ENCODE data around the gene SPAG16.

DNA sequence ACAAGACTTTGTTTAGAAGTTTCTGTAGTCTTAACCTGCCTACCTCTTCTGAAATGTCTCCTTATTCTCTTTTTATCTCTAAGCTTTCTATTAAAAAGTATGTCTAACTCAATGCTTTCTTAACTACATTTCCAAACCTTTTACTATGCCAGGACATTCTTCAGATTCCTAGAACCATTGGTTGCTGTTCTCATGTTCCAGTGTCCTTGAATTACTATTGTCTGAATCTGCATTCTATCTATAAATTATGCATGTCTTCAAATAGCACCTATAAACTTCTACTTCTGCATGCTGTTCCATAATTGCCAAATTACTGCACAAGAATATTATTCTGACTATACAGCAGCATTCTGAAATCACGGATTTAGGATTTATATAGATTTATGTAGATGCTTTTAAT is 960.6 kb downstream of the SPAG16 start:
- no peak for TF ChIP-seq POLR2A (IDR thresholded peaks at IDR 0.05)
- TF ChIP-seq, protein P1, sequence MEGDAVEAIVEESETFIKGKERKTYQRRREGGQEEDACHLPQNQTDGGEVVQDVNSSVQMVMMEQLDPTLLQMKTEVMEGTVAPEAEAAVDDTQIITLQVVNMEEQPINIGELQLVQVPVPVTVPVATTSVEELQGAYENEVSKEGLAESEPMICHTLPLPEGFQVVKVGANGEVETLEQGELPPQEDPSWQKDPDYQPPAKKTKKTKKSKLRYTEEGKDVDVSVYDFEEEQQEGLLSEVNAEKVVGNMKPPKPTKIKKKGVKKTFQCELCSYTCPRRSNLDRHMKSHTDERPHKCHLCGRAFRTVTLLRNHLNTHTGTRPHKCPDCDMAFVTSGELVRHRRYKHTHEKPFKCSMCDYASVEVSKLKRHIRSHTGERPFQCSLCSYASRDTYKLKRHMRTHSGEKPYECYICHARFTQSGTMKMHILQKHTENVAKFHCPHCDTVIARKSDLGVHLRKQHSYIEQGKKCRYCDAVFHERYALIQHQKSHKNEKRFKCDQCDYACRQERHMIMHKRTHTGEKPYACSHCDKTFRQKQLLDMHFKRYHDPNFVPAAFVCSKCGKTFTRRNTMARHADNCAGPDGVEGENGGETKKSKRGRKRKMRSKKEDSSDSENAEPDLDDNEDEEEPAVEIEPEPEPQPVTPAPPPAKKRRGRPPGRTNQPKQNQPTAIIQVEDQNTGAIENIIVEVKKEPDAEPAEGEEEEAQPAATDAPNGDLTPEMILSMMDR (IDR thresholded peaks at IDR 0.05 in 8 of 11, conservative IDR thresholded peaks at IDR 0.05 in 3 of 11): no peak

Measured in spleen (tissue), 7 donors.